RWPE2 (cell line): Measurements from ENCODE around the gene RNU6-7.

Experiments
- ATAC-seq: fragments of 200-7000 bp; cut with Tn5 transposase; 3 replicates; pipeline ENCODE4 v1.9.1; 2021; ENCODE audit warnings: low read depth
- DNase-seq: peaks from one replicate; pipeline ENCODE4 v3.0.0-alpha.2; 2020; ENCODE audit warnings: low spot score
- H3K27ac ChIP-seq: fragments of 450-650 bp; 2 replicates; pipeline ENCODE4 v1.5.1; 2017; ENCODE audit warnings: mild to moderate bottlenecking; ENCODE audit not compliant: poor library complexity, severe bottlenecking
- H3K27me3 ChIP-seq: fragments of 250-450 bp; sonication (Bioruptor Pico); 2 replicates; pipeline ENCODE4 v1.5.1; 2021; ENCODE audit warnings: mild to moderate bottlenecking, moderate library complexity; ENCODE audit not compliant: insufficient read depth, poor library complexity, severe bottlenecking
- H3K36me3 ChIP-seq: fragments of 250-450 bp; sonication (Bioruptor Pico); 2 replicates; pipeline ENCODE4 v1.5.1; 2020; ENCODE audit warnings: low read depth, mild to moderate bottlenecking, moderate library complexity
- H3K4me1 ChIP-seq: fragments of 250-450 bp; sonication (Bioruptor Pico); 2 replicates; pipeline ENCODE4 v1.5.1; 2021; ENCODE audit warnings: mild to moderate bottlenecking, moderate library complexity; ENCODE audit not compliant: insufficient read depth, poor library complexity, severe bottlenecking
- H3K4me3 ChIP-seq: fragments of 250-450 bp; sonication (Bioruptor Pico); 2 replicates; pipeline ENCODE4 v1.5.1; 2021; ENCODE audit warnings: mild to moderate bottlenecking, moderate library complexity; ENCODE audit not compliant: severe bottlenecking
- H3K9me3 ChIP-seq: fragments of 250-450 bp; sonication (Bioruptor Pico); 2 replicates; pipeline ENCODE4 v1.5.1; 2021; ENCODE audit warnings: mild to moderate bottlenecking, moderate library complexity; ENCODE audit not compliant: severe bottlenecking
- CTCF ChIP-seq: fragments of 450-650 bp; IDR thresholded peaks from one replicate; pipeline ENCODE4 v1.5.1; 2017; ENCODE audit warnings: mild to moderate bottlenecking, moderate library complexity; ENCODE audit not compliant: poor library complexity, severe bottlenecking

RNU6-7 gene

GRCh38 chr14:32190673-32191072, 11.2 kb upstream of the RNU6-7 start:
- Histone ChIP-seq H3K36me3 (no peaks in the 10 kb centered on the region), H3K4me3 (no peak overlapping the region), H3K9me3 (no peaks in the 10 kb centered on the region), H3K4me1 (no peaks in the 10 kb centered on the region), H3K27ac (no peak overlapping the region), H3K27me3 (no peaks in the 10 kb centered on the region)
- no peak for TF ChIP-seq CTCF
- ATAC-seq: no peak
- DNase-seq: no peak

DNA sequence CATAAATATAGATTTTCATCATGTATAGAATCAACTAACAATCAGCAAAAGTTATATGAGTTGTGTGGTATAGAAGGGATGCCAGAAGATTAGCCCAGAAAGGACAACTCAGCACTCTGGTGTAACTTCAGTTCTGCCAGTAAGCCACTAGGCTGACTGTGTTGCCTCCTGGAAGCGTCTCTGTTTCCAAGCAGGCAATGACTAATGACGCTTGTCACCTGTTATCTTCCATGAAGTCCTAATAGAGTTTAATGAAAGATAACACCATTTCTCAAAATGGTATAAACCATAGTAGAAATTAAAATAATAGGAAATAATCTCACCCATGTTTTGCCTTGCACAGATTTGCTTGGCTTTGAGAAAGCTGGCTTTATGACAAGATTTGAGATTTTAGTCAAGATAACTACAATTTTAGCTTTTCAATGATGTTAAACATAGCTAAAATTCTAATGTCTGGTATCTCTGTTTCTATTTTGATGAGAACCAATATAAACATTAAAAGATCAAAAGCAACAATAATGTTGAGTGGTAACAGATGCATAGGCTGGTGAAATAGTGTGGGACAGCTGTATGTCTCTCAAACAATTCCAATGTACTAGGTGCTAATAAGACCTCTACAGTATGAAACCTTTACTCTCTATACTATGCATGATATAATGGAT, 9.0 kb upstream of the RNU6-7 start:
- Histone ChIP-seq H3K27me3 (no peaks in the 10 kb centered on the region), H3K36me3 (no peaks in the 10 kb centered on the region), H3K4me1 (no peaks in the 10 kb centered on the region), H3K27ac (no peak overlapping the region), H3K4me3 (no peak overlapping the region), H3K9me3 (no peaks in the 10 kb centered on the region)
- DNase-seq: no peak
- no peak for ATAC-seq
- TF ChIP-seq CTCF: no peak

DNA sequence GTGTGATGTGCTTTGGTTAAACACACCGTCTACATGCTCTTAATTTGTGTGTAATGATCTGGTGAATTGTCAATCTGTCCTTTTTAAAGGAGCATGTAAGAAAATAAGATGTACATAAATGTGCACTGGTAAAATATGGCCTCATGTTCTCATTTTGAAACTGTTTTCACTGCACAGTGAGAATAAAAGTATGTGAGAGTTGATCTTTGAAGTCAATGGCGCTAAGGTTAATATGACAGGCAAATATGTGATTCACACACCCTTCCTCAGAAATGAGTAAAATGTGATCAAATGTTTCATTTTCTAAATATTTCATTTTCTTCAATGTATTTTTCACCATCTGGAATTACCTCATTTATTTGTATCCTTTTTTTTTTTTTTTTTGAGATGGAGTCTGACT, 8.3 kb upstream of the RNU6-7 start:
- no peak for TF ChIP-seq CTCF
- Histone ChIP-seq H3K9me3 (no peaks in the 10 kb centered on the region), H3K36me3 (no peaks in the 10 kb centered on the region), H3K4me1 (no peaks in the 10 kb centered on the region), H3K27me3 (no peaks in the 10 kb centered on the region), H3K27ac (no peak overlapping the region), H3K4me3 (no peak overlapping the region)
- DNase-seq: no peak
- ATAC-seq: no peak

- TF ChIP-seq CTCF: no peak
- Histone ChIP-seq H3K4me3 (no peak overlapping the region), H3K27ac (no peak overlapping the region), H3K9me3 (no peaks in the 10 kb centered on the region), H3K36me3 (no peaks in the 10 kb centered on the region), H3K27me3 (no peaks in the 10 kb centered on the region), H3K4me1 (no peaks in the 10 kb centered on the region)
- DNase-seq (no peak), ATAC-seq (no peak)
Measured at GRCh38 chr14:32195636-32196035, 6.2 kb upstream of the RNU6-7 start.

GRCh38 chr14:32197919-32198318, 3.9 kb upstream of the RNU6-7 start:
- H3K4me3 ChIP-seq: no peak overlapping the region
- no peak for TF ChIP-seq CTCF
- no peaks in the 10 kb centered on the region for H3K36me3 ChIP-seq
- H3K9me3 ChIP-seq: no peaks in the 10 kb centered on the region
- no peak overlapping the region for H3K27ac ChIP-seq
- DNase-seq: no peak
- ATAC-seq: no peak
- no peaks in the 10 kb centered on the region for H3K27me3 ChIP-seq
- no peaks in the 10 kb centered on the region for H3K4me1 ChIP-seq
